ENCODE results near the gene STRIT1.
"Not testable (repeated sequence)": the region's sequence is repeated elsewhere in the genome, so short reads cannot be mapped to it uniquely, and the experiment has no call there.

Gene STRIT1

GRCh38 chr3:155262855-155263254, 30.6 kb downstream of the STRIT1 start:
- not testable (repeated sequence) for DNase-seq

GRCh38 chr3:155262295-155262694, 31.2 kb downstream of the STRIT1 start:
- no peak for DNase-seq

- DNase-seq, result peak; percentile 69 to 78 (median 72)
These were observed 39.0 kb downstream of the STRIT1 start for GRCh38 chr3:155254445-155254844.

- DNase-seq, result peak in 2 of 3 donors; percentile 4 to 19
These were observed 40.9 kb downstream of the STRIT1 start for GRCh38 chr3:155252535-155252934.

GRCh38 chr3:155252021-155252420, 41.5 kb downstream of the STRIT1 start:
- DNase-seq, result no peak

GRCh38 chr3:155248531-155249187, 44.8 kb downstream of the STRIT1 start:
- no peak for DNase-seq

- DNase-seq, result no peak
These were observed 48.8 kb downstream of the STRIT1 start for GRCh38 chr3:155244699-155245098.

GRCh38 chr3:155244216-155244615, 49.3 kb downstream of the STRIT1 start:
- no peak for DNase-seq

- DNase-seq, result no peak
These were observed 50.0 kb downstream of the STRIT1 start for GRCh38 chr3:155243512-155243921.

GRCh38 chr3:155242342-155242741, 51.1 kb downstream of the STRIT1 start:
- no peak for DNase-seq

- no peak for DNase-seq
These were observed 51.9 kb downstream of the STRIT1 start for GRCh38 chr3:155241579-155241978.
